ENCODE measurements around the gene ACOX3. TPM values are rescaled to one million over a fixed set of nuclear protein-coding genes. Genes with fewer than 3 reads are reported as not detected.

ACOX3 gene
- total RNA-seq, 6 experiments from 2014 or later = 18.6 to 23.2 (median 19.9) TPM

DNA sequence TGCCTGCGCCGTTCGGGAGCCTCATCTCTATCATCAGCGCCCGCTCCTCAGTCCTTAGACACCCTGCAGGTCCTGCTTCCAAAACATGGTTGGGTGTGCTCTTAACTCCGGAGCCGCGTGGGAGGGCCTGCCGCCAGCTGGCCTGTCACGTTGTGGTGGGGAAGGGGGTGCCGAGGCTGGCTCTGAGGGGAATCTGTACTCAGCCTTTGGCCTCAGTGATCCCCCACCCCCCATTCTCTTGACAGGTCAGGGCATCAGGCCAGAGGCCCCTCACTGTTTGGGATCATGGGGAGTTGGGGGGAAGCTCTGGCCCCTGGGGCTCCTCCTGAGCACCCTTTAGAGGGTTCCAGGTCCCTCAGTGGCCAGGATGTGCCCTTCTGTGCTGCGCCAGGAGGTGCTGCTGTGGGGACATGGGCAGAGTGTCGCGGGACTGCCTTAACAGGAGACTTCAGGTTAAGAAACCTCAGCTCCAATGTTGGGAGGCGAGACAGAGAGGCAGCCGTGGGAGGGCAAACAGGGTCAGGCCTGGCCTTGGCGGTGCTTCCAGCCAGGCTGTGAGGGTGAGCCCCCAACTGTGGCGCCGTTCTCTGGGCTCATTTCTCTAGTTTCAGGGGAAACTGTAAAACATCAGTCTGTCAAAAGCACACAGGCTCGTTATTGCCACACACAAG, 33.5 kb upstream of the ACOX3 start:
- Mint-ChIP-seq H3K4me3 (no peak overlapping the region), H3K9me3 (no peaks in the 10 kb centered on the region), H3K27me3 (ENCODE audit: insufficient read depth) (no peaks in the 10 kb centered on the region; the same call in 1 of the 2 replicates), H3K27ac (no peak overlapping the region), H3K4me1 (ENCODE audit: low read depth) (peaks cover 22% of the 10 kb centered on the region), H3K36me3 (ENCODE audit: low read depth) (peaks cover 9% of the 10 kb centered on the region)
- TF ChIP-seq, protein P1, sequence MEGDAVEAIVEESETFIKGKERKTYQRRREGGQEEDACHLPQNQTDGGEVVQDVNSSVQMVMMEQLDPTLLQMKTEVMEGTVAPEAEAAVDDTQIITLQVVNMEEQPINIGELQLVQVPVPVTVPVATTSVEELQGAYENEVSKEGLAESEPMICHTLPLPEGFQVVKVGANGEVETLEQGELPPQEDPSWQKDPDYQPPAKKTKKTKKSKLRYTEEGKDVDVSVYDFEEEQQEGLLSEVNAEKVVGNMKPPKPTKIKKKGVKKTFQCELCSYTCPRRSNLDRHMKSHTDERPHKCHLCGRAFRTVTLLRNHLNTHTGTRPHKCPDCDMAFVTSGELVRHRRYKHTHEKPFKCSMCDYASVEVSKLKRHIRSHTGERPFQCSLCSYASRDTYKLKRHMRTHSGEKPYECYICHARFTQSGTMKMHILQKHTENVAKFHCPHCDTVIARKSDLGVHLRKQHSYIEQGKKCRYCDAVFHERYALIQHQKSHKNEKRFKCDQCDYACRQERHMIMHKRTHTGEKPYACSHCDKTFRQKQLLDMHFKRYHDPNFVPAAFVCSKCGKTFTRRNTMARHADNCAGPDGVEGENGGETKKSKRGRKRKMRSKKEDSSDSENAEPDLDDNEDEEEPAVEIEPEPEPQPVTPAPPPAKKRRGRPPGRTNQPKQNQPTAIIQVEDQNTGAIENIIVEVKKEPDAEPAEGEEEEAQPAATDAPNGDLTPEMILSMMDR (IDR thresholded peaks at IDR 0.05) = no peak
- DNase-seq = no peak

- no peaks in the 10 kb centered on the region for H3K9me3 Mint-ChIP-seq
- TF ChIP-seq, protein P1 (IDR thresholded peaks at IDR 0.05) = peak; percentile 46; the same call in 1 of the 2 replicates
- peak overlapping the region; percentile 84 for H3K27ac Mint-ChIP-seq
- no peak for DNase-seq
- no peaks in the 10 kb centered on the region; the same call in 1 of the 2 replicates for H3K27me3 Mint-ChIP-seq (ENCODE audit: insufficient read depth)
- peaks cover 22% of the 10 kb centered on the region for H3K4me1 Mint-ChIP-seq (ENCODE audit: low read depth)
- H3K4me3 Mint-ChIP-seq = no peak overlapping the region; the same call in 1 of the 2 replicates
- peaks cover 11% of the 10 kb centered on the region for H3K36me3 Mint-ChIP-seq (ENCODE audit: low read depth)
These were observed 32.8 kb upstream of the ACOX3 start for GRCh38 chr4:8473198-8473919.

- Mint-ChIP-seq H3K9me3 (no peaks in the 10 kb centered on the region), H3K27me3 (ENCODE audit: insufficient read depth) (no peaks in the 10 kb centered on the region; the same call in 1 of the 2 replicates), H3K4me1 (ENCODE audit: low read depth) (peaks cover 22% of the 10 kb centered on the region), H3K4me3 (no peak overlapping the region; the same call in 1 of the 2 replicates), H3K36me3 (ENCODE audit: low read depth) (peaks cover 11% of the 10 kb centered on the region), H3K27ac (peak overlapping the region; percentile 84)
- TF ChIP-seq, protein P1 (IDR thresholded peaks at IDR 0.05) = no peak
- DNase-seq = peak; percentile 96
These were observed 32.2 kb upstream of the ACOX3 start for GRCh38 chr4:8472689-8473197.

- Mint-ChIP-seq H3K4me1 (ENCODE audit: low read depth) (peaks cover 22% of the 10 kb centered on the region), H3K27ac (peak overlapping the region; percentile 84), H3K9me3 (no peaks in the 10 kb centered on the region), H3K27me3 (ENCODE audit: insufficient read depth) (no peaks in the 10 kb centered on the region; the same call in 1 of the 2 replicates), H3K4me3 (peak overlapping the region; percentile 35; the same call in 1 of the 2 replicates), H3K36me3 (ENCODE audit: low read depth) (peaks cover 11% of the 10 kb centered on the region)
- DNase-seq = no peak
- TF ChIP-seq, protein P1 (IDR thresholded peaks at IDR 0.05) = no peak
These were observed 31.7 kb upstream of the ACOX3 start for GRCh38 chr4:8472158-8472688.

GRCh38 chr4:8471211-8471875, 30.8 kb upstream of the ACOX3 start:
- no peak for DNase-seq
- Mint-ChIP-seq H3K9me3 (no peaks in the 10 kb centered on the region), H3K4me3 (no peak overlapping the region), H3K36me3 (ENCODE audit: low read depth) (peaks cover 11% of the 10 kb centered on the region), H3K4me1 (ENCODE audit: low read depth) (peaks cover 22% of the 10 kb centered on the region), H3K27ac (peak overlapping the region; percentile 84; the same call in 1 of the 2 replicates), H3K27me3 (ENCODE audit: insufficient read depth) (no peaks in the 10 kb centered on the region; the same call in 1 of the 2 replicates)
- TF ChIP-seq, protein P1 (IDR thresholded peaks at IDR 0.05) = no peak

All from HFFc6 (cell line).